Left ventricle myocardium inferior (tissue), 1 donor: Measurements from ENCODE around the gene DBX1. TPM values are rescaled to one million over a fixed set of nuclear protein-coding genes. Genes with fewer than 3 reads are reported as not detected.
"Not testable (repeated sequence)": the region's sequence is repeated elsewhere in the genome, so short reads cannot be mapped to it uniquely, and the experiment has no call there.

Experiments
- DNase-seq: peaks from one replicate; pipeline ENCODE4 v3.0.0-alpha.2; 2020
- H3K27ac ChIP-seq: fragments of 200-600 bp; replicated peaks from 2 replicates; pipeline ENCODE4 v1.8.0; 2021
- H3K27me3 ChIP-seq: fragments of 200-600 bp; 2 replicates; pipeline ENCODE4 v1.8.0; 2021; ENCODE audit warnings: low read depth
- H3K36me3 ChIP-seq: fragments of 200-600 bp; 2 replicates; pipeline ENCODE4 v1.8.0; 2021
- H3K4me1 ChIP-seq: fragments of 200-600 bp; 2 replicates; pipeline ENCODE4 v1.8.0; 2021
- H3K4me3 ChIP-seq: fragments of 200-600 bp; 2 replicates; pipeline ENCODE4 v1.8.0; 2021; ENCODE audit warnings: mild to moderate bottlenecking, moderate library complexity
- H3K9me3 ChIP-seq: fragments of 200-600 bp; replicated peaks from 2 replicates; pipeline ENCODE4 v1.8.0; 2021
- CTCF ChIP-seq: fragments of 200-600 bp; IDR thresholded peaks from 2 replicates; pipeline ENCODE4 v1.8.0; 2021; ENCODE audit warnings: antibody characterized with exemption, mild to moderate bottlenecking, borderline replicate concordance
- intact Hi-C: fragments of 100-400 bp; cut with micrococcal nuclease; formaldehyde crosslinking; loops from one replicate; pipeline ENCODE4 v1.11.0; 2022
- total RNA-seq: library from RNA; stranded (reverse); fragmentation: NEBNext Ultra II Directional; extraction: Animal tissue kit (Norgen Biotek cat#: 25700); gene quantifications from one replicate; pipeline ENCODE4 v1.2.1, GENCODE V29; 2021
- donor health status: DM: no; HTN: yes; CAD: no; lungs with severe emphysema.

Gene DBX1
- total RNA-seq, 1 donor from 2014 or later: not detected

- H3K27me3 ChIP-seq: peaks cover 71% of the 10 kb centered on the region
Measured at GRCh38 chr11:20203831-20204230, 43.6 kb upstream of the DBX1 start.

GRCh38 chr11:20201231-20201630, 41.0 kb upstream of the DBX1 start:
- H3K27me3 ChIP-seq: peaks cover 68% of the 10 kb centered on the region
- no peaks in the 10 kb centered on the region for H3K9me3 ChIP-seq
- H3K4me1 ChIP-seq: no peaks in the 10 kb centered on the region
- intact Hi-C loops: no loop called here
- DNase-seq: no peak
- no peak overlapping the region for H3K27ac ChIP-seq
- H3K36me3 ChIP-seq: no peaks in the 10 kb centered on the region
- no peak for TF ChIP-seq CTCF
- H3K4me3 ChIP-seq: no peak overlapping the region

More at GRCh38 chr11:20203831-20204230, 43.6 kb upstream of the DBX1 start:
- no peak overlapping the region for H3K27ac ChIP-seq
- peaks cover 5% of the 10 kb centered on the region for H3K4me1 ChIP-seq
- intact Hi-C loops: no loop called here
- H3K4me3 ChIP-seq: no peak overlapping the region
- TF ChIP-seq CTCF: no peak
- no peaks in the 10 kb centered on the region for H3K36me3 ChIP-seq
- H3K9me3 ChIP-seq: no peaks in the 10 kb centered on the region
- no peak for DNase-seq

GRCh38 chr11:20200331-20200955, 40.2 kb upstream of the DBX1 start:
- H3K4me3 ChIP-seq, H3K36me3 ChIP-seq, H3K27ac ChIP-seq, intact Hi-C loops, H3K4me1 ChIP-seq, DNase-seq, H3K9me3 ChIP-seq: not testable (repeated sequence)
- peaks cover 68% of the 10 kb centered on the region for H3K27me3 ChIP-seq

GRCh38 chr11:20197881-20198280, 37.6 kb upstream of the DBX1 start:
- TF ChIP-seq CTCF: no peak
- Histone ChIP-seq H3K27me3 (peaks cover 48% of the 10 kb centered on the region), H3K27ac (no peak overlapping the region), H3K4me3 (no peak overlapping the region), H3K9me3 (no peaks in the 10 kb centered on the region), H3K4me1 (no peaks in the 10 kb centered on the region), H3K36me3 (no peaks in the 10 kb centered on the region)
- intact Hi-C loops: no loop called here
- DNase-seq: no peak

GRCh38 chr11:20194470-20194869, 34.2 kb upstream of the DBX1 start:
- TF ChIP-seq CTCF: no peak
- Histone ChIP-seq H3K36me3 (no peaks in the 10 kb centered on the region), H3K4me3 (no peak overlapping the region), H3K27ac (no peak overlapping the region), H3K27me3 (peaks cover 69% of the 10 kb centered on the region), H3K4me1 (no peaks in the 10 kb centered on the region), H3K9me3 (no peaks in the 10 kb centered on the region)
- DNase-seq: no peak
- intact Hi-C loops: no loop called here

GRCh38 chr11:20193307-20193706, 33.0 kb upstream of the DBX1 start:
- Histone ChIP-seq H3K27me3 (peaks cover 60% of the 10 kb centered on the region), H3K4me3 (no peak overlapping the region), H3K27ac (no peak overlapping the region), H3K9me3 (no peaks in the 10 kb centered on the region), H3K36me3 (no peaks in the 10 kb centered on the region), H3K4me1 (no peaks in the 10 kb centered on the region)
- intact Hi-C loops: no loop called here
- DNase-seq: no peak
- no peak for TF ChIP-seq CTCF
